Measurements from ENCODE around the gene OCRL.
"Not testable (repeated sequence)": the region's sequence is repeated elsewhere in the genome, so short reads cannot be mapped to it uniquely, and the experiment has no call there.

OCRL gene

DNA sequence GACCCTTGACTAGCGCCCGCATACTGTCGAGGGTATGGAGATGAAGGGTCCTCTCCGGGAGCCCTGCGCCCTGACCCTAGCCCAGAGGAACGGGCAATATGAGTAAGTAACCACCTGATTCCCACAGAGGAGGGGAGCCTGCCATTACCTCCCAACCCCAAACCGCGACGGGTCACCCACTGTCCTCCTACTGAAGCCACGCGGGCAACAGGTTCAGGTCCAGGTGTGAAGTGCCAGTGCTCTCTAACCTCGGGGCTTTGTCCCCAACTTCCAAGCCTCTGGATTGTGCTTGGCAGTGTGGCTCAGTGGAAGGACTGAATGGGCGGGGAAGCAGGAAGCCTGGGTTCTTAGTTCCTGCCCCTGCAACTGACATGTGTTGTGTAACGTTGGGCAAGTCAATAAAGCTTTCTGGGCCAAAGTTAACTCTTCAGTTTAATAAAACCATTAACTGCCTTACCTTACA lies 694 bp downstream of the OCRL start:
- no peak for DNase-seq

- DNase-seq: no peak
Observed at GRCh38 chrX:129544780-129545179, 4.7 kb downstream of the OCRL start.

- no peak for DNase-seq
Observed at GRCh38 chrX:129545408-129545807, 5.3 kb downstream of the OCRL start.

DNA sequence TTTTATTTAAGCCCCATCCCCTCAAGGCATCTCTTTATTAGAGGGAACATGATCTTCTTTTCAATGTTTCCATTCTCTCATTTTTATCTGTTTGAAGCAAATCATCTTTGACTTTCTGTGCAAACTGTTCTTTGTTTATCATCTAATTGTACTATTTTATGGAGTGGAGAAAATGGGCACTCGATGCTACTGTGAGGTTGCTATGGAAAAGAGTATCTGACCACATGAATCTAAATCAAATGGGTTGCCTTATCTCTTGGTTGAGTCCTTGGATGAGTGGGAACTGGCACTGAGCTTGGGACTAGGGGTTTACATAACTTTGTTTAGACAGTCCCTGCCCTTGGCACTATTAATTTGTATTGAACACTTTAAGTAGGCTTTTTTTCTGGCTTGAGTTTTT lies 9.1 kb downstream of the OCRL start:
- DNase-seq: no peak

- DNase-seq: no peak
Observed at GRCh38 chrX:129553619-129554288, 13.7 kb downstream of the OCRL start.

DNA sequence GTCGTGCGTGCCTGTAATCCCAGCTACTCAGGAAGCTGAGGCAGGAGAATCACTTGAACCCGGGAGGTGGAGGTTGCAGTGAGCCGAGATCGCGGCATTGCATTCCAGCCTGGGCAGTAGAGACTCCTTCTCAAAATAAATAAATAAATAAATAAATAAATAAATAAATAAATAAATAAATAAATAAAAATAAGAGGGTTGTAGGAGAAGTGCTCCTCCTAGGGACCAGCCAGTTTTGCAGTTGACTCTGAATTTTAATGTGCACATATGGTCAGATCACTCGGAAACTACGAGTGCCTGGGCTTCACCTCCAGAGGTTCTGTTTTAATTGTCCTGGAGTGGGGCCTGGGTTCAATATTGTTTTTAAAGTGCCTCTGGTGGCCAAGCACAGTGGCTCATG lies 14.8 kb downstream of the OCRL start:
- DNase-seq: not testable (repeated sequence)

- DNase-seq: no peak
Observed at GRCh38 chrX:129556806-129557315, 16.8 kb downstream of the OCRL start.

DNA sequence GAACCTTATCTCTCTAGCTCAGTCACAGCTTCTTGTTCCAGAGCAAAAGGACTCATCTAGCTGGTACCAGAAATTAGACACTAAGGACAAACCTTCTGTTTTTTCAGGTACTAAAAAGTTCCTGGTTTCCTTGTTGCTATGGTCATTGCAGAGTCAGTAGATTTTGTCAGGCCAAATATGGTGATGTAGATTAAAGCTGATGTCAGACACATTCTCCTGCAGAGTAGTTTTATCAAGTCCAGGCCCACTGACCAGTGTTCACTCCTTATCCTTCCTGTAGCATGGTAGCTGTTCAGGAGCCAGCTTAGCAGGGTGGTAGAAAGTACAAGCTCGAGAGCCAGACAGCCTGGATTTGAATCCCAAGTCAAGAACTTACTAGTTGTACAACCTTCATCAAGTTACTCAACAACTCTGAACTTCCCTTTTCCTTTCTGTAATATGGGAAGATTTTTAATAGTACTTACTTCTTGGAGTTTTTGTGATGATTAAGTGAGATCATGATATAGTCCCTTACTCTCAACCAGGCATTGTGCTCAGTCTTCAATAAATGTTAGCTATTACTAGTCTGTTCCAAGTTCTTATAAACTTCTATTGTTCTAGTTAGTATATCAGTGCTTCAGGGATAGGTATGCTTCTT lies 17.9 kb downstream of the OCRL start:
- DNase-seq: no peak

DNA sequence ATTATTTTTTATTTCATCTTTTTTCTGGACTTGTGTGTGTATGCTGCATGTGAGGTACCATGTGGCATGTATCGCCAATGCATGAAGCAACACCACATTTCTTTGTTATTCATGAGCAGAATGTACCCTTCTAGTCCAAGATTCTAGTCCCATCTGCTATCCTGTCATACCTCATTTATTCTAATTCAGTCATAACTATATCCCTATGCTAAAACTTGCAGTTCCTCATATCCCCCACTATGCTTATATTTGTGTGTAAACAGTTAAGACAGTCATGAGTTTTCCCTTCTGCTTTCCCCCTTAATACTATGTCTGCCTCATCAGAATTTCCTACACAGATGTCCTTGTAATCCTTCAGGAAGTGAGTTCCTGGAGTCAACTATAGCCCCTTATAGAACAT lies 19.7 kb downstream of the OCRL start:
- DNase-seq: no peak

GRCh38 chrX:129561453-129561852 lies 21.4 kb downstream of the OCRL start:
- no peak for DNase-seq

GRCh38 chrX:129564345-129564744 lies 24.3 kb downstream of the OCRL start:
- DNase-seq: not testable (repeated sequence)

DNA sequence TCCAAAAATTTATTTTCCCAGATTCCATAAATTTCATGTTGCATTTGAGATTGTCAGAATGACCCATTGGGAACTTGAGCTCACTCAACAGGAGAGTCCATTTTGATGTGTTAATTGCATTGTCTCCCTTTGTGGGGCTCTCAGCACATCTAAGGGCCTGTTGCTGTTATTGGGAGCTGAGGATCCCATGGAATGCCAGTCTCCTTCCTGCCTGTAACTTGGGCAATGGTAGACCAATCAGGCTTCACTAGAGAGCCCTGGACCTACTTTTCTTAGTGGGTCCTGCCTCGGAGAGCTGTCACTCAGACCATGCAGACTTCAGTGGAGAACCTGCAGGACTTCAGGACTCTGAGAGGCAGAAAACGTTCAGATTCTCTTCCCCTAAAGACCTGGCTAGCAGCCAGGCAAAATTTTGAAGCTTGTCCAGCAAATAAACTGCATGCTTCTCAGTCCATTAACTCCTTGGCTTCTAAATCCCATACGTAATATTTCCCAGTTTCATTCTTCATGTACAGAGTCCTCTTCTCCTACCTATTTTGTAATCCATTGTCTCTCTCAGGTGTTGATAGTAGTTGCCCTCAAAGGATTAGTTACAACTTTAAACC lies 25.1 kb downstream of the OCRL start:
- no peak for DNase-seq

- DNase-seq: no peak
Observed at GRCh38 chrX:129566073-129566472, 26.0 kb downstream of the OCRL start.

GRCh38 chrX:129568349-129568748 lies 28.3 kb downstream of the OCRL start:
- DNase-seq: no peak

DNA sequence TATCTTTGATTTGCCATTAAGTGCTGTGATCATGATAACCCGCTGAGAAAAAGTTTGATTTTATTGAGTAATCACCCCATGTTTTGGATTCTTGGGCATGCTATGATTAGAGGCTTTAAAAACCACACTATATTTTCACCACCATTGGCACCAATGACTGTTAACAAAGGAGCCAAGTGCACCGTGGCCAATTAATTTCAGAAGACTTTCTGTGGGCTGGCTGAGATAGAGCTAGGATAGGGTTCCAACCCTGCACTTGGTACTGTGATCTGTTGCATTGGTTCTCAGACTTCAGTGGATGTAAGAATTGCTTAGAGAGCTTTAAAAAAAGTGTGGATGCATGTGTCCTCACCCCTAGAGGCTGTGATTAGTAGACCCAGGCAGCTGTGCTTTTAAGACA lies 32.4 kb downstream of the OCRL start:
- DNase-seq: no peak

DNA sequence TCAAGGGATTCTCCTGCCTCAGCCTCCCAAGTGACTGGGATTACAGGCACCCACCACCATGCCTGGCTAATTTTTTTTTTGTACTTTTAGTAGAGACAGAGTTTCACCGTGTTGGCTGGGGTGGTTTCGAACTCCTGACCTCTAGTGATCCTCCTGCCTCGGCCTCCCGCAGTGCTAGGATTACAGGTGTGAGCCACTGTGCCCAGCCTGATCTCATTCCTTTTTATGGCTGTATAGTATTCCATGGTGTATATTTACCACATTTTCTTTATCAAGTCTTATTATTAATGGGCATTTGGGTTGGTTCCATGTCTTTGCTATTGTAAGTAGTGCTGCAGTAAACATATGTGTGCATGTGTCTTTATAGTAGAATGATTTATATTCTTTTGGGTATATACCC lies 33.6 kb downstream of the OCRL start:
- not testable (repeated sequence) for DNase-seq

- no peak for DNase-seq
Observed at GRCh38 chrX:129574214-129574613, 34.2 kb downstream of the OCRL start.

- DNase-seq: no peak
Observed at GRCh38 chrX:129576539-129576938, 36.5 kb downstream of the OCRL start.

DNA sequence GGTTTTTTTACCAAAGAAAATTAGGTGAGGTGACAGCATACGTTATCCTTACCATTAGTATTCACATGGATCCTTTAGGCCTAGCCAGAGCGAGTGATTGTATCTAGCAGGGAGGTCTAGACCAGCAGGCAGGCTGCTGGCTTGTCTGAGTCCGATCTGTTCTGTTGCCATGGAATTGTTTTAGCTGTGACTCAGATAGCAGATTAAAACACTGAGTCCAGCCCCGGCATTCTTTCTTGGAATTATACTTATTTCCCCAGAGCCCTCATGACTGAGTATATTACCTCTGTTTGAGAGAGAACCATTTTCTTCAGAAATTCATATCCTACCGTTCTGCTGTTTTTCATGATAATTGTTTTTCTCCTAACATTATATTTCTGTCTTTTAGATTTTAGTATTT lies 37.4 kb downstream of the OCRL start:
- DNase-seq: no peak

DNA sequence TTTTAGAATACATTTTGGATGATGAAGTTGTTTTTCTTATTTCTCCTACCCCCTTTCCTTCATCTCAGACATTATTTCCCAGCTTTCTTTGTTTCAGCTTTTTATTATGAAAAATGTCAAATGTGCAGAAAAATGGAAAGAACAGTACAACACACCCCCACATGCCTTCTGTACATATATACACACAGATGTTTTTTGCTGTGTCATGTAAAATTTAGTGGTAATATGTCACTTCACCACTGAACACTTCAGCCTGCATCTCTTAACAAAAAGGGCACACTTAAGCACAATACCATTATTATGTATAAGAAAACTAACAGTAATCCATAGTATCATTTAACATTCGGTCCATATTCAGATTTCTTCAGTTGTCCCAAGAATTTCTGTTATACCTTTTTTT lies 37.8 kb downstream of the OCRL start:
- DNase-seq: no peak

- DNase-seq: no peak
Observed at GRCh38 chrX:129581904-129582303, 41.8 kb downstream of the OCRL start.

- no peak for DNase-seq
Observed at GRCh38 chrX:129585167-129585566, 45.1 kb downstream of the OCRL start.

DNA sequence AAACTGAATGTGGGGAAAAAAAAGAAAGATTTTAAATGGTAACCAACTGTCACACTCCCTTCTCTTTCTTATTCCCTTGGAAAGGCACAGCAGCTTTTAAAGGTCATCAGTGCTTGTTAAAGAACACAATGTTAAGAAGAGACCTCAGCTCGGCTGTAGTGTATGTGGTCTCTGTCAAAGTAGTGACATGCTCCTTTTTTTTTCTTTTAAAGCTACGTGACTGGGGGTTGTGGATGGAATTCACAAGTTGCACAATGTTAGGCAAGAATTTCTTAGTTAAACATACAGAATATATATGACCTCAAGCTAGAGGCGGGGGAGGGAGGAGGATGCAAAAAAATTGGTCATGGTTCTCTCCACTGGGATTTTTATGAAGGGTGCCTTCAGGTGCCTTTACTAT lies 45.6 kb downstream of the OCRL start:
- no peak for DNase-seq

DNA sequence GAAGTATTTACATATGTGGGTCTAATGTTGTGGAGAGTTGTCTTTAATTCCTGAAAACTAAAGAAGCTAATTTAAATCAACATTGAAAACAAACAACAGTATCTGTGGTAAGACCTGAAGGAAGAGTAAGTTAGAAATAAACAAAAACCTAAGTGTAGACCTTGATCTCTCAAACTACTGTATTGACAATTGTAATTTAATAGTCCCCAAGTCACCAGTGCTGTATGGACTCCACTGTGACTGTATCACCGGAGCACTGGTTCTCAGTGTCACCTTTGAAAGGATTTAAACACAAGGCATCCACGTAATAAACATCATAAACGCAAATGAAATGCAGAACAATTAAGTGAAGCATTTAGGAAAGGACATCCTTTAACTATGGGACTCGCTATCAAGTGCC lies 46.4 kb downstream of the OCRL start:
- DNase-seq: no peak

Data from hippocampal formation (tissue), 2 donors.